Hippocampal formation (tissue), 2 donors: ENCODE measurements around the gene KDM8.
A peak's percentile ranks its signal among the peaks of the same experiment; 100 is the strongest.

Experiments used
- DNase-seq, 2 donors: peaks; one replicate each; lab custom pipeline; 2025; lab: John Stamatoyannopoulos, UW

KDM8 gene

GRCh38 chr16:27231692-27232060 lies 28.4 kb downstream of the KDM8 start:
- DNase-seq = no peak

DNA sequence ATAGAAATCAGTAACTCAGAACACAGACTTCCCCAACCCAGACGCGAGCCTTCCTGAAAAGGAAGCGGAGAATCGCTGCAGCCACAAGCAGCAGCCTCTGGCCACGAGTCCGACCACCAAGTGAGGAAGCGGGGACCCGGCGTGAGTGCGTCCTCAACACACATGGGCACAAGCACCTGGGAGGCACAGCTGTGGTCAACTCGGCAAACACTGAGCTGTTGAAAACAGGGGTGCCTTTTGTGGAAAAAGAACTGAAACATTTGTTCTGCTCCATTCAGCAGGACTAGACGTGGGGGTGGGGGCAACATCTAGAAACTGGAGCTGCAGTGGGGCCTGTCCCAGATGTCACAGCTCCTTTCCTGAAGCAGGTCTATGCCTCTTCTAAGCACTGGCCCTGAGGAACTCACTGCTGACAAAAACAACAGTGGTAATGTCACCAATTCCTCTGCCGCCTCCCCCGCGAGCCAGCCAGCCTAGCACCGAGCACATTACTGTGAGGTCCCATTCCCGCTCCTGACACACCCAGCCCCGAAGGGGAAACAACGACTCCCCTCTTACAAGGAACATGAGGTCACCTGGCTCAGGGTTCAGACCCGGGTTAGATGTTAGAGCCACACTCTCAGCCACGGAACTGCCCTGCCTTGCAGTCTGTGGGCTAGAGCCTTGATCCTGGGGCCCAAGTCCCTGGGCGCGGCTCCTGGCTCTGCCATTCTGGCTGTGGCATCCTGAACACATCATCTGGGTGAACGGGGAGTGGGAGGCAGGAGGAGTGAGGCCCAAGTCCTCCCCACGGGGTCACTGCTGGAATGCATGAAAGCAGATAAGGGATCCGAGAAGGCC lies 29.0 kb downstream of the KDM8 start:
- DNase-seq = peak in 1 of 2 donors; percentile 47

DNA sequence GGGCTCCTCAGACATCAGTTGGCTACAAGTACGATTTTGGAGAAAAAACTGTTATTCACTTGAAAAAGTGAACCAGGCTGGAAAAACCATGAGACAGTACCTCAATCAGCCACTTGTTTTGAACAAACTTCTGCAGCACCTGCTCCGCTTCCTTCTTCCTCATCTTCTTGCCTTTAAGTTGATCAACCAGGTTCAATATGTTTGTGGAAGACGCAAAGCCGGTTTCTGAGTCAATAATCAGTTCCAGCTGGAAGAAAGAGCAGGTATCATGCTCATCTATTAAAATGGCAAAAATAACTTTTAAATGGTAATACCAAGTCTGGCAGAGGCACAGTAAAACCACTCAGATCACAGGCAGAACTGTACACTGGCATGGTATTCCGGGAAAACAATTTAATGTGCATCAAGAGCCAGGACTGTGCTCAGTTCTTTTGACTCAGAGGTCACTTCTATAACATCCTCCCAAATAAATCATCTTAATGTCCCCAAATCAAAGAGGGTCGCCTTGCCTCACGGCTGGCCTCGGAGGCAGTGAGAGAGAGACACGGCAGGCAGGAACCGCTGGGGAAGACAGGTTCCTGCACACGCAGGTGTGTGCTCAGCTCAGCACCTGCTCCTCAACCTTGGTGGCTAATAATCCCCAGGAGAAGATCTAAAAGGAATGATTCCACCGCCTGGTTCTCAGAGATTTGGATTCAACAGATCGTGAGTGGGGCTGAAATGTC lies 29.7 kb downstream of the KDM8 start:
- no peak for DNase-seq

DNA sequence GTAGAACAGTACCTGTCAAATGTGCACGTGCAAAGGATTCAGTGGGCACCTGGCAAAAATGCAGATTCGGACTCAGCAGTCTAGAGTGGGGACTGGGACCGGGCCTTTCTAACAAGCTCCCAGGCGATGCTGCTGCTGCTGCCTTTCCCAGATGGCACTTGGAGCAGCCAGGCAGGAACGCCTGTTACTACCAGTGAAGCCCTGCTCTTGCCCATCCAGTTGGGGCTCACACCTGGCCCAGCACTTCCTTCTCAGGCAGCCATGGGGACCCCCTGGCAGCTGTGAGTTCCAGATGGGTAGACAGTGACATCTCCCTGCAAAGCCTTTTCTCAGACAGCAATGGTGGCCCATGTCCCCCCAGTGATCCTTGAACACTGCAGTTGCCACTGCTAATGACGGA lies 30.4 kb downstream of the KDM8 start:
- no peak for DNase-seq

- no peak for DNase-seq
Measured at GRCh38 chr16:27234171-27234570, 30.8 kb downstream of the KDM8 start.

GRCh38 chr16:27234603-27235002 lies 31.3 kb downstream of the KDM8 start:
- DNase-seq = no peak

- peak; percentile 72 to 83 for DNase-seq
Measured at GRCh38 chr16:27235055-27235937, 32.0 kb downstream of the KDM8 start.

DNA sequence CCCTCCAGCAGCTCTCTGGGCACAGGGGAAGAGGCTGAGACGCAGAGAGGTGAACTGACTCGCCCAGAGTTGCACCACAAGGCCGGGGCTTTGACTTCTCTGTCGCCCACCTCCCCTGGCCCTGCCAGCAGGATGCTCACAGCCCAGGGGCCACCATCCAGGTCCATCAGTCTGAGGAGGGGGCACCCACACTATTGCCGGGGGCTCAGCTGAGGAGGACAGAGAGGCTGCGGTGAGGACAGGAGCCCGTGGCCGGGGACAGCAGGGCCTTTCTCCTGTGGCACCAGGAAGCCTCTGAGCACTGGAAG lies 32.6 kb downstream of the KDM8 start:
- DNase-seq = no peak

- no peak for DNase-seq
Measured at GRCh38 chr16:27236635-27237218, 33.4 kb downstream of the KDM8 start.

DNA sequence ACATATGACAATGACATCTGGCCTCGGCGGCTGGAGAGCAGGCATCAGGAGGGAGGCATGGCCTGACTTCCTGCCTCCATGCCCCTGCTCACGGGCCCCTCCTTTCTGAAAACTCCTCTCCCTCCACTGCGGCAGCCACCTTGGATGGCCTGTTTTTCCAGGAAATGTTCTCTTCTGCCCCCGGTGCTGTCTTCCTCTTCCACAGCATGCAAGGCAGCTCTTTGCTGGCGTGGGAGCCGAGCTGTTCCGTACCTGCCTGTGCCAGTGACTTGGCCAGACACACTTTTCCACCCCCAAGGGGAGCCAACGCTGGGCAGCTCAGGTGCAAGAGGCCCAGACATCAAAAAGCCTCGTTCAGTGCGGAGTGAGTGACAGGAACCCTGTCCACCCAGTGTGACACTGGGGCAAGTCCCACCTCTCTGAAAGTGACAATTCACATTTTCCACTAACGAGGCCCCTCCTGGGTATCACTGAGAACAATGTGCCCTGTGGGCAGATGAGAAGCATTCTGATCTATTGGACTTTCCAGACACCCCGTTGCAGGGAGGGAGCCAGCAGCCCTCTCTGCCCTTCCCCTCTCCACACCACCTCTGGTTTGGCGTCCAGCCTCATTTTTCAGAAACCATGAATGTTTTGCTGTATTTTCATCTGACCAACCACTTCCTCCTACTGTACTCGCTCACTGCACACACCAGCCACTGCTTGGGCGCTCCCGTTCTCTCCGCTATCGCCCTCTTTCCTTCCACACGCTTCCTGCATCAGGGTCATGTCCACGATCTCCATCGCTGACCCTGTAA lies 34.1 kb downstream of the KDM8 start:
- DNase-seq = no peak

DNA sequence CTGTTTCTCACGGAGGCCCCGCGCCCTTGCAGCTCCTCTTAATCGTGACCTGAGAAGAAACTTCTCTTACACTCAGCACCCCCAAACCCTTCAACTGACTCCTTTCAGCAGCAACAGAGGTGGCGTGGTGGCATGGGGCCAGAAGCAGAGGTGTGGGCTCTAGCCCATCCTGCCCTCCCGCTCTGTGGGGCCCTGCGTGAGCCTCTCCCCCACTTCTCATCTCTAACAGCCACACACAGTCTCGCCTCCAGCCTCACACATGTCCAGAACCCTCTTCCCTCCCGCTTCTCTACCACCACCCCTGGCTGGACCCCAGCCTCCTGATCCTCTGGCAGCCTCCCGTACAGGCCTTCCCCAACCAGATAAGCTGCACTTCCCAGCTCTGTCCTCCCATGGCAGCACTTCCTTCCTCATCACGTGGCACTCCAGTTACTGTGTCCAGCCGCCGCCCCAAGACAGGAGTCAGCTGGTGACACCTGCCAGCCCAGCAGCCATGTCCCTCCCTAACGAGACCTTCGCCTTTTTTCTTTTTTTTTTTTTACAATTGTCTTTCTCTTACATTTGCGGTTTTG lies 34.8 kb downstream of the KDM8 start:
- no peak for DNase-seq

DNA sequence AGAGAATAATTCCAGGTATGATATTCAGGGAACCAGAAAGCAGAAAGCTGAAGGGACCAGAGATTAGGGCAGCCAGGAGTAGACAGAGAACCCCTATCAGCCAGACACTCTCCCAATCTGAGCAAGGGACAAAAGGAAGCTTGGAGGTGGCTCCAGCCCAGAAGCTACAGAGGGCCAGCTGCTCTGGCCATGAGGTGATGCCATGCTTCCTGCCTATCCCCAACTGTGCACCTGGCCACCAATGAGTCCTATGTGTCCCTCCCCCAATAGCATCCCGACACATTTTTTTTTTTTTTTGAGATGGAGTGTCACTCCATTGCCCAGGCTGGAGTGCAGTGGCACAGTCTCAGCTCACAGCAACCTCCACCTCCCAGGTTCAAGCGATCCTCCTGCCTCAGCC lies 35.3 kb downstream of the KDM8 start:
- no peak for DNase-seq

DNA sequence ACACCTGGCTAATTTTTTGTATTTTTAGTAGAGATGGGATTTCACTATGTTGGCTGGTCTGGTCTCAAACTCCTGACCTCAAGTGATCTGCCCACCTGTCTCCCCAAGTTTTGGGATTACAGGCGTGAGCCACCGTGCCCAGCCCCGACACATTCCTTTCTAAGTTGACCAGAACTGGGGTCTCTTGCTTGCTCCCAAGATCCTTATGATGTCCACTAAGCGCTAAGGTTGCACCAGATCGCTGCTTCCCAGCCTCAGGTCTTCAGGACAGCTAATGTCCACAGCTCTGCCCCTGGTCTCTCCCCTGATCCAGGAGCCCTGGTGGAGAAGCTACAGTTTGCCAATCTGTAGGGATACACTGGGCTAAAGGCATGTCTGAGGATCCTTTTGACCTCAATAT lies 35.7 kb downstream of the KDM8 start:
- DNase-seq = no peak

- DNase-seq = no peak
Measured at GRCh38 chr16:27239906-27240655, 36.8 kb downstream of the KDM8 start.

DNA sequence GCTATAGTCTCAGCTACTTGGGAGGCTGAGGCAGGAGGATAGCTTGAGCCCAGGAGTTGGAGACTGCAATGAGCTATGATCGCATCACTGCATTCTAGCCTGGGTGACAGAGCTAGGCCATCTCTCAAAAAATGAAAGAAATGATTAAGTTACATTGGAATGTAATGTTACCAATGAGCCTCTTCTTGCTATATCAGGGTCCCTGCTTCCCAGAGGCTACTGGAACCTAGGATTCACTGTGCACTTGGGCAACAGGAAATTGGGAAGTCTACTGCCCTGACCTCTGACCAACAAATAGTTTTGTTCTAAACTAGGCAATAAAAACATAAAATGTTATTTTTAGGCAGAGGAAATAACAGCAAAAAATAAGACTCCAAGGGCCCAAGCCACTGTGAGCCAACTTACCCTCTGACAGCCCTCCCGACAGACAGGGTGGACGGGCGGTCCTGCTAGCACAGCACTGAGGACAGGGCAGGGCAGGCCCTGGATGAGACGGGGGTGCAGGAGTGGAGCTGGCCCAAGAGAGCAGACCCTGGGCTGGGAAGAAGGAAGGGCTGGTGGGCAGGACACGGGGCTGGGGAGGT lies 37.7 kb downstream of the KDM8 start:
- no peak for DNase-seq

- no peak for DNase-seq
Measured at GRCh38 chr16:27241658-27242057, 38.3 kb downstream of the KDM8 start.

DNA sequence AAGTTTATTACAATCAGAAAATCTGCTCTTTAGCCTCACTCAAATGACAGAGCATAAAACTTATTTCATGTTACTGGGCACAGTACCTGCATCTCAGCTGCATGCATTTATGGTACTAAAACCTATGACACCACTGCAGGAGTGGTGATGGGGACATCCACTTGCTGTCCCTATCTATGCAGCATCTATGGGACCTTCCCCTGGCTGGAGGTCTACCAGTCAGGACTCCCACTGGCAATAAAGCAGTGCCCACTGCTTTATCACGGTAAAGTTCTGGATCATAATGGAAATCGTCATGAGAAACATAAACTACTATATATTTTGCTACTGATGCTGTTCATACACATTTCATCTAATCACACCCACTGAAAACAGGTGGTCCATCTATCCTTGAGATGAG lies 39.1 kb downstream of the KDM8 start:
- DNase-seq = no peak

GRCh38 chr16:27242868-27243590 lies 39.7 kb downstream of the KDM8 start:
- DNase-seq = peak in 1 of 2 donors; percentile 20

- no peak for DNase-seq
Measured at GRCh38 chr16:27243725-27244362, 40.5 kb downstream of the KDM8 start.
